Psoas muscle (tissue), 8 donors: ENCODE data around the gene FGFRL1. TPM values are rescaled to one million over a fixed set of nuclear protein-coding genes. Genes with fewer than 3 reads are reported as not detected.
A peak's percentile ranks its signal among the peaks of the same experiment; 100 is the strongest.

ENCODE experiments used
- ATAC-seq, 4 donors: fragments of 200-7000 bp; cut with Tn5 transposase; one replicate each; pipeline ENCODE4 v1.9.1; 2020; ENCODE audit warnings: moderate library complexity in 3 of 4, mild to moderate bottlenecking in 2 of 4
- DNase-seq, 2 donors: peaks; one replicate each; pipeline ENCODE4 v3.0.0-alpha.2; 2020
- H3K27ac ChIP-seq: fragments of 200-600 bp; one replicate; pipeline ENCODE4 v1.8.0; 2022
- H3K27me3 ChIP-seq, 3 donors: fragments of 200-600 bp in 1 of 3; one replicate each; pipeline versions ENCODE4 v1.6.1 to v1.8.0; 2013 to 2022; ENCODE audit warnings: low read length in 2 of 3, mild to moderate bottlenecking in 2 of 3, moderate library complexity in 1 of 3; ENCODE audit not compliant: insufficient read depth in 3 of 3
- H3K36me3 ChIP-seq, 2 donors: fragments of 200-600 bp in 1 of 2; one replicate each; pipeline versions ENCODE4 v1.6.1 to v1.8.0; 2013 to 2022; ENCODE audit warnings: low read depth in 1 of 2, mild to moderate bottlenecking in 1 of 2, moderate library complexity in 1 of 2; ENCODE audit not compliant: insufficient read depth in 1 of 2
- H3K4me1 ChIP-seq: fragments of 200-600 bp; one replicate; pipeline ENCODE4 v1.8.0; 2022
- H3K4me3 ChIP-seq: fragments of 200-600 bp; one replicate; pipeline ENCODE4 v1.8.0; 2022; ENCODE audit warnings: mild to moderate bottlenecking
- H3K9me3 ChIP-seq: fragments of 200-600 bp; one replicate; pipeline ENCODE4 v1.8.0; 2022
- CTCF ChIP-seq: fragments of 200-600 bp; IDR thresholded peaks from one replicate; pipeline ENCODE4 v1.8.0; 2022; ENCODE audit warnings: antibody characterized with exemption
- WGBS, 3 donors: extraction: QIAGEN DNeasy Blood & Tissue Kit; methylation state at CpG; one replicate each; pipeline versions ENCODE4 v1.1.6 to v1.1.7; 2013; 5-methylcytosine and 5-hydroxymethylcytosine counted together
- intact Hi-C, 2 donors: fragments of 100-400 bp; cut with DNase I; formaldehyde crosslinking; loops; one replicate each; pipeline versions ENCODE4 v1.11.0 to v1.14.2; 2022
- polyA plus RNA-seq, 3 donors: library from polyadenylated mRNA; stranded (reverse); fragments of 200-250 nt; gene quantifications; one replicate each; pipeline ENCODE4 v1.2.3, GENCODE V29; 2013
- total RNA-seq, 4 donors: library from RNA; stranded (reverse); fragmentation: NEBNext Ultra II Directional in 2 of 4; extraction: Animal tissue kit (Norgen Biotek cat#: 25700) in 2 of 4; gene quantifications; one replicate each; pipeline versions ENCODE4 v1.2.1 to v1.2.4, GENCODE V29; 2021 to 2023
- donor health status: healthy with polysubstance abuse.
- donor health status: DM: no; HTN: no; CAD: no; lungs with moderate emphysema.
- donor health status: Bipolar disorder and iron deficiency.
- donor health status: healthy.
- donor health status: DM: yes; HTN: yes; CAD: no.
- donor health status: DM: no; HTN: no; CAD: no.
- donor health status: DM: no; HTN: no; CAD: no.
- donor health status: DM: yes; HTN: yes; CAD: no.

Gene FGFRL1
- total and polyA plus RNA-seq, 7 donors, result 9.8 to 41.2 (median 15.5) TPM

- Histone ChIP-seq H3K4me3 (peak overlapping the region; percentile 38), H3K27ac (no peak overlapping the region), H3K4me1 (peaks cover 8% of the 10 kb centered on the region), H3K36me3 (no peaks in the 10 kb centered on the region), H3K9me3 (no peaks in the 10 kb centered on the region), H3K27me3 (peaks cover 0 to 97% (median 46%) of the 10 kb centered on the region in 3 donors)
- no peak for TF ChIP-seq CTCF
- 3 to 4% (median 3%) methylated on average over 41 to 75 of the region's 75 CpGs for WGBS, 3 donors
- DNase-seq (no peak), ATAC-seq (no peak)
- intact Hi-C loops, result no loop called here
Observed at GRCh38 chr4:1002631-1003251, 8.7 kb upstream of the FGFRL1 start.

- TF ChIP-seq CTCF, result no peak
- Histone ChIP-seq H3K36me3 (no peaks in the 10 kb centered on the region), H3K27ac (no peak overlapping the region), H3K27me3 (peaks cover 0 to 90% (median 42%) of the 10 kb centered on the region in 3 donors), H3K4me3 (no peak overlapping the region), H3K9me3 (no peaks in the 10 kb centered on the region), H3K4me1 (peaks cover 7% of the 10 kb centered on the region)
- no peak for DNase-seq
- WGBS, 3 donors, result 23 to 45% (median 35%) methylated on average over 24 to 63 of the region's 63 CpGs
- ATAC-seq, result no peak
- intact Hi-C loops, result no loop called here
Observed at GRCh38 chr4:1003271-1004070, 8.0 kb upstream of the FGFRL1 start.

GRCh38 chr4:1004071-1004418 lies 7.4 kb upstream of the FGFRL1 start:
- WGBS, 3 donors, result 83 to 87% (median 85%) methylated on average over 12 to 13 of the region's 13 CpGs
- no peaks in the 10 kb centered on the region for H3K36me3 ChIP-seq
- DNase-seq (no peak), ATAC-seq (no peak)
- H3K9me3 ChIP-seq, result no peaks in the 10 kb centered on the region
- H3K27ac ChIP-seq, result no peak overlapping the region
- peaks cover 0 to 84% (median 40%) of the 10 kb centered on the region in 3 donors for H3K27me3 ChIP-seq
- H3K4me1 ChIP-seq, result peaks cover 11% of the 10 kb centered on the region
- intact Hi-C loops, result no loop called here
- no peak overlapping the region for H3K4me3 ChIP-seq
- no peak for TF ChIP-seq CTCF

GRCh38 chr4:1004557-1005485 lies 6.6 kb upstream of the FGFRL1 start:
- no peak for TF ChIP-seq CTCF
- Histone ChIP-seq H3K4me3 (no peak overlapping the region), H3K9me3 (no peaks in the 10 kb centered on the region), H3K36me3 (no peaks in the 10 kb centered on the region), H3K27me3 (peaks cover 0 to 76% (median 37%) of the 10 kb centered on the region in 3 donors), H3K27ac (no peak overlapping the region), H3K4me1 (peaks cover 13% of the 10 kb centered on the region)
- intact Hi-C loops, result no loop called here
- DNase-seq (no peak), ATAC-seq (no peak)
- WGBS, 3 donors, result 64 to 66% (median 64%) methylated on average over 25 of the region's 25 CpGs
